HL-60 (cell line): Measurements from ENCODE around the gene SLC17A3.

ENCODE experiments used
- DNase-seq, 2 experiments: peaks; one replicate each; pipeline ENCODE4 v3.0.0-alpha.2; 2010 to 2020; ENCODE audit warnings: low read depth in 1 of 2, low spot score in 1 of 2
- H3K27ac ChIP-seq: fragments of 250-450 bp; sonication (Bioruptor Pico); replicated peaks from 2 replicates; pipeline ENCODE4 v1.5.1; 2020; ENCODE audit warnings: mild to moderate bottlenecking, moderate library complexity
- H3K27me3 ChIP-seq: fragments of 250-450 bp; sonication (Bioruptor Pico); 2 replicates; pipeline ENCODE4 v1.5.1; 2021; ENCODE audit warnings: mild to moderate bottlenecking, moderate library complexity; ENCODE audit not compliant: insufficient read depth, poor library complexity, severe bottlenecking
- H3K4me3 ChIP-seq: replicated peaks from 2 replicates; pipeline ENCODE4 v1.5.1; 2011; ENCODE audit warnings: mild to moderate bottlenecking, control low read depth, low read length; ENCODE audit not compliant: insufficient read depth
- GABPA ChIP-seq: IDR thresholded peaks from 2 replicates; pipeline ENCODE4 v1.6.1; 2012; ENCODE audit warnings: low read depth
- POLR2AphosphoS5 ChIP-seq: IDR thresholded peaks from 2 replicates; pipeline ENCODE4 v1.6.1; 2012; ENCODE audit warnings: low read depth
- REST ChIP-seq: IDR thresholded peaks from 2 replicates; pipeline ENCODE4 v1.6.1; 2012; ENCODE audit warnings: low read depth; ENCODE audit not compliant: insufficient replicate concordance
- SPI1 ChIP-seq: IDR thresholded peaks from 2 replicates; pipeline ENCODE4 v1.6.1; 2012; ENCODE audit warnings: low read depth, mild to moderate bottlenecking, borderline replicate concordance
- TF ChIP-seq, protein P1 (sequence below): IDR thresholded peaks from one replicate; pipeline ENCODE4 v1.5.1; 2011; ENCODE audit warnings: low read length, control low read depth, inconsistent platforms; ENCODE audit not compliant: insufficient read depth

SLC17A3 gene

GRCh38 chr6:25892877-25893276, 18.8 kb upstream of the SLC17A3 start:
- TF ChIP-seq POLR2AphosphoS5 = no peak
- TF ChIP-seq GABPA = no peak
- no peak for TF ChIP-seq REST
- TF ChIP-seq, protein P1, sequence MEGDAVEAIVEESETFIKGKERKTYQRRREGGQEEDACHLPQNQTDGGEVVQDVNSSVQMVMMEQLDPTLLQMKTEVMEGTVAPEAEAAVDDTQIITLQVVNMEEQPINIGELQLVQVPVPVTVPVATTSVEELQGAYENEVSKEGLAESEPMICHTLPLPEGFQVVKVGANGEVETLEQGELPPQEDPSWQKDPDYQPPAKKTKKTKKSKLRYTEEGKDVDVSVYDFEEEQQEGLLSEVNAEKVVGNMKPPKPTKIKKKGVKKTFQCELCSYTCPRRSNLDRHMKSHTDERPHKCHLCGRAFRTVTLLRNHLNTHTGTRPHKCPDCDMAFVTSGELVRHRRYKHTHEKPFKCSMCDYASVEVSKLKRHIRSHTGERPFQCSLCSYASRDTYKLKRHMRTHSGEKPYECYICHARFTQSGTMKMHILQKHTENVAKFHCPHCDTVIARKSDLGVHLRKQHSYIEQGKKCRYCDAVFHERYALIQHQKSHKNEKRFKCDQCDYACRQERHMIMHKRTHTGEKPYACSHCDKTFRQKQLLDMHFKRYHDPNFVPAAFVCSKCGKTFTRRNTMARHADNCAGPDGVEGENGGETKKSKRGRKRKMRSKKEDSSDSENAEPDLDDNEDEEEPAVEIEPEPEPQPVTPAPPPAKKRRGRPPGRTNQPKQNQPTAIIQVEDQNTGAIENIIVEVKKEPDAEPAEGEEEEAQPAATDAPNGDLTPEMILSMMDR = no peak
- no peak for TF ChIP-seq SPI1

DNA sequence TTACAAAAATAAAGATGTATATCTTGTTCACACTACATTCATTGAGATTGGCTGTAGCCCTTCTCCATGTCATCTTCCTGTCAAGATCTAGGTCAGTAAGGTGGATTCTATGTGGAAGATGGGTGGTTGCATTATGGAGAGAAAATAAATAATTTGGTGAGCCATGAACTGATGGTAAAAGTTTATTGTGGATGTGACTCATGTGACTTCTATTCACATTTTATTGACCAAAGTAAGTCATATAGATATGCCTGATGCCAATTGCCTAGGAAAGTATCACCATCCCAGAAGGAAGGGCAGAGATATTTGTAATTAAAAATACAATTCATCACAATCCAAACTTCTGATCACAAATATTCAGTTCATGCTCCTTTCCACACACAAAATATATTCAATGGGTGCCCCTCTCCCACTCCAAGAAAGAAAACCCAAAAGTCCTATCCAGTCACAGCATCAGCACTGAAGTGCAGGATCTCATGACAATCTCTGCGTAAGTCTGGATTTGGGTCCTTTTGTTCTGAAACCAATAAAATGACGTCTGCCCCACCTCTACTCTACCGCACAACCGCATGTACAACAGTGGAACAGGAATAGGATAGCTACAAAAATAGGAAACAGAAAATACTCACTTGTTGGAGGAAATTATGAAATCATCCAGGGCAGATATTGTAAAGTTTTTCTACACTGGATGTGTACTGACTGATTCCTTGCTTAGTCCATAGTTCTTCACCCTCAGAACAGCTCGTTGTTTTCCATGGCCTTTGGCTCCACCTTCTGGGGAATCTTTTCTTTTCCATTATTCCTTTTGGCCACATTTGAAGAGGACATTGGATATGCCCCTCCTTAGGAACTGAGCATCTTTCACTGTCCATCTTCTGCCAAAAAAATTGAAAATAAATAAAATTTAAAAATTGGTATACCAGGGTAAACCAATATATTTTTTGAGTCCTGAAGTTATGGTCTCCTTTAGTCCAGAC, 16.1 kb upstream of the SLC17A3 start:
- no peak for TF ChIP-seq REST
- TF ChIP-seq, protein P1 = no peak
- TF ChIP-seq GABPA = no peak
- no peak for TF ChIP-seq SPI1
- TF ChIP-seq POLR2AphosphoS5 = no peak
- H3K27me3 ChIP-seq = no peaks in the 10 kb centered on the region
- no peak overlapping the region for H3K4me3 ChIP-seq
- no peak for DNase-seq
- H3K27ac ChIP-seq = no peak overlapping the region

More at GRCh38 chr6:25892877-25893276, 18.8 kb upstream of the SLC17A3 start:
- no peak overlapping the region for H3K4me3 ChIP-seq
- no peak for DNase-seq
- no peaks in the 10 kb centered on the region for H3K27me3 ChIP-seq
- no peak overlapping the region for H3K27ac ChIP-seq

- Histone ChIP-seq H3K27ac (no peak overlapping the region), H3K4me3 (no peak overlapping the region), H3K27me3 (no peaks in the 10 kb centered on the region)
- TF ChIP-seq, protein P1 = no peak
- TF ChIP-seq REST (no peak), GABPA (no peak), POLR2AphosphoS5 (no peak), SPI1 (no peak)
- no peak for DNase-seq
Measured at GRCh38 chr6:25888626-25889025, 14.6 kb upstream of the SLC17A3 start.
